Rectal smooth muscle tissue (tissue), 1 donor: ENCODE data around the gene ABHD2.

Source experiments
- H3K27ac ChIP-seq: one replicate; pipeline ENCODE4 v1.7.0; 2013; ENCODE audit warnings: low read depth, low read length, inconsistent platforms
- H3K27me3 ChIP-seq: one replicate; pipeline ENCODE4 v1.7.0; 2013; ENCODE audit warnings: low read length; ENCODE audit not compliant: control insufficient read depth, insufficient read depth
- H3K36me3 ChIP-seq: one replicate; pipeline ENCODE4 v1.7.0; 2013; ENCODE audit warnings: low read length; ENCODE audit not compliant: control insufficient read depth, insufficient read depth
- H3K4me1 ChIP-seq: one replicate; pipeline ENCODE4 v1.7.0; 2013; ENCODE audit warnings: low read length; ENCODE audit not compliant: control insufficient read depth, insufficient read depth
- H3K4me3 ChIP-seq: one replicate; pipeline ENCODE4 v1.7.0; 2013; ENCODE audit warnings: low read length
- H3K9ac ChIP-seq: one replicate; pipeline ENCODE4 v1.7.0; 2013; ENCODE audit warnings: low read length

Gene ABHD2

GRCh38 chr15:89192136-89192535 lies 103.9 kb downstream of the ABHD2 start:
- Histone ChIP-seq H3K36me3 (peaks cover 41% of the 10 kb centered on the region), H3K9ac (no peak overlapping the region), H3K27ac (no peak overlapping the region), H3K4me1 (peaks cover 3% of the 10 kb centered on the region), H3K4me3 (no peak overlapping the region), H3K27me3 (no peaks in the 10 kb centered on the region)

- Histone ChIP-seq H3K36me3 (peaks cover 41% of the 10 kb centered on the region), H3K27ac (no peak overlapping the region), H3K9ac (no peak overlapping the region), H3K4me1 (peaks cover 3% of the 10 kb centered on the region), H3K27me3 (no peaks in the 10 kb centered on the region), H3K4me3 (no peak overlapping the region)
Measured at GRCh38 chr15:89192766-89193165, 104.5 kb downstream of the ABHD2 start.

GRCh38 chr15:89194608-89195007 lies 106.4 kb downstream of the ABHD2 start:
- Histone ChIP-seq H3K27me3 (no peaks in the 10 kb centered on the region), H3K27ac (no peak overlapping the region), H3K9ac (no peak overlapping the region), H3K36me3 (peaks cover 33% of the 10 kb centered on the region), H3K4me3 (no peak overlapping the region), H3K4me1 (peaks cover 3% of the 10 kb centered on the region)

- H3K27me3 ChIP-seq: no peaks in the 10 kb centered on the region
- peaks cover 32% of the 10 kb centered on the region for H3K36me3 ChIP-seq
- no peak overlapping the region for H3K27ac ChIP-seq
- peaks cover 3% of the 10 kb centered on the region for H3K4me1 ChIP-seq
- no peak overlapping the region for H3K4me3 ChIP-seq
- no peak overlapping the region for H3K9ac ChIP-seq
Measured at GRCh38 chr15:89195836-89196235, 107.6 kb downstream of the ABHD2 start.

GRCh38 chr15:89196241-89196640 lies 108.0 kb downstream of the ABHD2 start:
- H3K36me3 ChIP-seq: peaks cover 32% of the 10 kb centered on the region
- H3K27ac ChIP-seq: no peak overlapping the region
- no peak overlapping the region for H3K9ac ChIP-seq
- H3K4me1 ChIP-seq: peaks cover 3% of the 10 kb centered on the region
- H3K27me3 ChIP-seq: no peaks in the 10 kb centered on the region
- H3K4me3 ChIP-seq: no peak overlapping the region

- H3K4me1 ChIP-seq: peaks cover 3% of the 10 kb centered on the region
- no peak overlapping the region for H3K4me3 ChIP-seq
- no peak overlapping the region for H3K9ac ChIP-seq
- H3K27me3 ChIP-seq: no peaks in the 10 kb centered on the region
- H3K36me3 ChIP-seq: peaks cover 31% of the 10 kb centered on the region
- H3K27ac ChIP-seq: peak overlapping the region; percentile 82
Measured at GRCh38 chr15:89196994-89197393, 108.7 kb downstream of the ABHD2 start.

GRCh38 chr15:89197503-89197971 lies 109.3 kb downstream of the ABHD2 start:
- peaks cover 28% of the 10 kb centered on the region for H3K36me3 ChIP-seq

GRCh38 chr15:89198196-89198595 lies 109.9 kb downstream of the ABHD2 start:
- Histone ChIP-seq H3K9ac (no peak overlapping the region), H3K27ac (peak overlapping the region; percentile 52), H3K27me3 (no peaks in the 10 kb centered on the region), H3K4me1 (peaks cover 3% of the 10 kb centered on the region), H3K36me3 (peaks cover 24% of the 10 kb centered on the region), H3K4me3 (no peak overlapping the region)

More at GRCh38 chr15:89197503-89197971, 109.3 kb downstream of the ABHD2 start:
- Histone ChIP-seq H3K27ac (peak overlapping the region; percentile 82), H3K4me3 (no peak overlapping the region), H3K27me3 (no peaks in the 10 kb centered on the region), H3K4me1 (peaks cover 3% of the 10 kb centered on the region), H3K9ac (no peak overlapping the region)

GRCh38 chr15:89198934-89199333 lies 110.7 kb downstream of the ABHD2 start:
- Histone ChIP-seq H3K27me3 (no peaks in the 10 kb centered on the region), H3K27ac (peak overlapping the region; percentile 52), H3K36me3 (peaks cover 20% of the 10 kb centered on the region), H3K9ac (no peak overlapping the region), H3K4me1 (peaks cover 3% of the 10 kb centered on the region), H3K4me3 (no peak overlapping the region)

GRCh38 chr15:89199746-89200145 lies 111.5 kb downstream of the ABHD2 start:
- Histone ChIP-seq H3K9ac (no peak overlapping the region), H3K27ac (peak overlapping the region; percentile 52), H3K36me3 (peaks cover 18% of the 10 kb centered on the region)

GRCh38 chr15:89200182-89200581 lies 111.9 kb downstream of the ABHD2 start:
- Histone ChIP-seq H3K4me3 (no peak overlapping the region), H3K4me1 (peaks cover 3% of the 10 kb centered on the region), H3K27ac (no peak overlapping the region), H3K27me3 (no peaks in the 10 kb centered on the region), H3K36me3 (peaks cover 14% of the 10 kb centered on the region), H3K9ac (no peak overlapping the region)

More at GRCh38 chr15:89199746-89200145, 111.5 kb downstream of the ABHD2 start:
- Histone ChIP-seq H3K4me1 (peaks cover 3% of the 10 kb centered on the region), H3K27me3 (no peaks in the 10 kb centered on the region), H3K4me3 (no peak overlapping the region)

GRCh38 chr15:89201465-89202005 lies 113.3 kb downstream of the ABHD2 start:
- H3K36me3 ChIP-seq: peaks cover 8% of the 10 kb centered on the region
- H3K9ac ChIP-seq: no peak overlapping the region
- H3K4me3 ChIP-seq: no peak overlapping the region
- peaks cover 3% of the 10 kb centered on the region for H3K4me1 ChIP-seq
- H3K27me3 ChIP-seq: no peaks in the 10 kb centered on the region
- H3K27ac ChIP-seq: no peak overlapping the region

GRCh38 chr15:89203705-89204273 lies 115.5 kb downstream of the ABHD2 start:
- no peaks in the 10 kb centered on the region for H3K4me1 ChIP-seq
- H3K4me3 ChIP-seq: no peak overlapping the region
- no peak overlapping the region for H3K9ac ChIP-seq
- H3K36me3 ChIP-seq: peaks cover 8% of the 10 kb centered on the region
- H3K27me3 ChIP-seq: no peaks in the 10 kb centered on the region
- no peak overlapping the region for H3K27ac ChIP-seq
